HepG2 (cell line): ENCODE results near the gene CLPSL2. TPM values are rescaled to one million over a fixed set of nuclear protein-coding genes. Genes with fewer than 3 reads are reported as not detected.

Experiments used
- GABPB1 ChIP-seq: IDR thresholded peaks from 2 replicates; pipeline ENCODE4 v1.6.1; 2016; ENCODE audit warnings: mild to moderate bottlenecking, missing genetic modification reagents, moderate library complexity, missing compliant biosample characterization
- HOXA5 ChIP-seq: sonication (generic); formaldehyde crosslinking; IDR thresholded peaks from 2 replicates; pipeline ENCODE4 v1.4.0; 2020; ENCODE audit warnings: missing genetic modification reagents
- KDM2A ChIP-seq: sonication (generic); formaldehyde crosslinking; IDR thresholded peaks from 2 replicates; pipeline ENCODE4 v1.4.0; 2020; ENCODE audit warnings: low read depth, missing genetic modification reagents, borderline replicate concordance
- KLF6 ChIP-seq: IDR thresholded peaks from 2 replicates; pipeline ENCODE4 v1.8.0; 2016; ENCODE audit warnings: missing biosample characterization, missing genetic modification reagents
- PATZ1 ChIP-seq: sonication (generic); formaldehyde crosslinking; IDR thresholded peaks from 2 replicates; pipeline ENCODE4 v1.4.0; 2020; ENCODE audit warnings: missing genetic modification reagents
- RBFOX2 ChIP-seq: fragments of 200-400 bp; formaldehyde crosslinking; IDR thresholded peaks from 2 replicates; pipeline ENCODE4 v1.6.1; 2017; ENCODE audit warnings: low read depth, mild to moderate bottlenecking, low read length
- SSRP1 ChIP-seq: IDR thresholded peaks from 2 replicates; pipeline ENCODE4 v1.6.1; 2016; ENCODE audit warnings: control low read depth
- ZBTB33 ChIP-seq: sonication (generic); formaldehyde crosslinking; IDR thresholded peaks from 2 replicates; pipeline ENCODE4 v1.4.0; 2020; ENCODE audit warnings: missing genetic modification reagents
- ZNF160 ChIP-seq: sonication (generic); formaldehyde crosslinking; IDR thresholded peaks from 2 replicates; pipeline ENCODE4 v1.8.0; 2022; ENCODE audit warnings: mild to moderate bottlenecking, inconsistent platforms, missing genetic modification reagents
- ZNF614 ChIP-seq: IDR thresholded peaks from 2 replicates; pipeline ENCODE4 v1.6.1; 2018; ENCODE audit warnings: missing biosample characterization, missing genetic modification reagents, inconsistent platforms, borderline replicate concordance
- ZNF619 ChIP-seq: sonication (generic); formaldehyde crosslinking; IDR thresholded peaks from 2 replicates; pipeline ENCODE4 v1.4.0; 2020; ENCODE audit warnings: mild to moderate bottlenecking, missing genetic modification reagents
- ZNF639 ChIP-seq: conservative IDR thresholded peaks from 2 replicates; pipeline ENCODE4 v1.6.1; 2018; ENCODE audit warnings: missing genetic modification reagents
- polyA plus RNA-seq, 8 experiments: library from polyadenylated mRNA; depleted of rRNA in 3 of 8; stranded (reverse) in 7 of 8; unstranded in 1 of 8; fragments of >200 nt; fragmentation: Illumina TruSeq in 4 of 8; extraction: Trizol in 4 of 8; gene quantifications; 2 replicates each; pipeline versions ENCODE4 v1.2.1 to v1.2.3, GENCODE V29; 2011 to 2016; ENCODE audit warnings: low read depth in 4 of 8, missing spikeins in 1 of 8, mixed read lengths in 1 of 8; ENCODE audit not compliant: insufficient read depth in 1 of 8
- total RNA-seq, 5 experiments: library from RNA; depleted of rRNA; stranded (reverse); fragments of >200 nt; fragmentation: Illumina TruSeq; extraction: Trizol; gene quantifications; 2 replicates each; pipeline ENCODE4 v1.2.3, GENCODE V29; 2016; ENCODE audit warnings: low read depth in 1 of 5
- TF ChIP-seq, protein P1 (sequence below): sonication (generic); formaldehyde crosslinking; IDR thresholded peaks from 2 replicates; pipeline ENCODE4 v1.8.1; 2023; ENCODE audit warnings: mild to moderate bottlenecking, inconsistent platforms, moderate library complexity, missing genetic modification reagents, borderline replicate concordance
- TF ChIP-seq, protein P2 (sequence below): sonication (generic); formaldehyde crosslinking; IDR thresholded peaks from 2 replicates; pipeline ENCODE4 v1.5.0; 2020; ENCODE audit warnings: mild to moderate bottlenecking, missing genetic modification reagents, moderate library complexity

CLPSL2 gene
- total and polyA plus RNA-seq, 2 of the 13 experiments (the other 11 are each of a cell fraction or from before 2014, with no cell fraction given) = not detected

- TF ChIP-seq, protein P1, sequence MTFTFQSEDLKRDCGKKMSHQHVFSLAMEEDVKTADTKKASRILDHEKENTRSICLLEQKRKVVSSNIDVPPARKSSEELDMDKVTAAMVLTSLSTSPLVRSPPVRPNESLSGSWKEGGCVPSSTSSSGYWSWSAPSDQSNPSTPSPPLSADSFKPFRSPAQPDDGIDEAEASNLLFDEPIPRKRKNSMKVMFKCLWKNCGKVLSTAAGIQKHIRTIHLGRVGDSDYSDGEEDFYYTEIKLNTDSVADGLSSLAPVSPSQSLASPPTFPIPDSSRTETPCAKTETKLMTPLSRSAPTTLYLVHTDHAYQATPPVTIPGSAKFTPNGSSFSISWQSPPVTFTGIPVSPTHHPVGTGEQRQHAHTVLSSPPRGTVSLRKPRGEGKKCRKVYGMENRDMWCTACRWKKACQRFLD (CRISPR knock-in tag) = 0 out of 2 replicates have a peak, but pooled peaks have one; percentile 46
- TF ChIP-seq ZBTB33 (CRISPR knock-in tag) (peak; percentile 62), SSRP1 (CRISPR knock-in tag) (no peak), PATZ1 (peak; percentile 46; the same call in 1 of the 2 replicates), HOXA5 (0 out of 2 replicates have a peak, but pooled peaks have one; percentile 41), ZNF614 (no peak), ZNF160 (0 out of 2 replicates have a peak, but pooled peaks have one; percentile 41), KLF6 (CRISPR knock-in tag) (0 out of 2 replicates have a peak, but pooled peaks have one; percentile 23), ZNF639 (CRISPR knock-in tag) (0 out of 2 replicates have a peak, but pooled peaks have one; percentile 40), GABPB1 (CRISPR knock-in tag) (peak; percentile 55; the same call in 1 of the 2 replicates), RBFOX2 (no peak), ZNF619 (CRISPR knock-in tag) (peak; percentile 77; the same call in 1 of the 2 replicates), KDM2A (CRISPR knock-in tag) (peak; percentile 52; the same call in 1 of the 2 replicates)
- TF ChIP-seq, protein P2, sequence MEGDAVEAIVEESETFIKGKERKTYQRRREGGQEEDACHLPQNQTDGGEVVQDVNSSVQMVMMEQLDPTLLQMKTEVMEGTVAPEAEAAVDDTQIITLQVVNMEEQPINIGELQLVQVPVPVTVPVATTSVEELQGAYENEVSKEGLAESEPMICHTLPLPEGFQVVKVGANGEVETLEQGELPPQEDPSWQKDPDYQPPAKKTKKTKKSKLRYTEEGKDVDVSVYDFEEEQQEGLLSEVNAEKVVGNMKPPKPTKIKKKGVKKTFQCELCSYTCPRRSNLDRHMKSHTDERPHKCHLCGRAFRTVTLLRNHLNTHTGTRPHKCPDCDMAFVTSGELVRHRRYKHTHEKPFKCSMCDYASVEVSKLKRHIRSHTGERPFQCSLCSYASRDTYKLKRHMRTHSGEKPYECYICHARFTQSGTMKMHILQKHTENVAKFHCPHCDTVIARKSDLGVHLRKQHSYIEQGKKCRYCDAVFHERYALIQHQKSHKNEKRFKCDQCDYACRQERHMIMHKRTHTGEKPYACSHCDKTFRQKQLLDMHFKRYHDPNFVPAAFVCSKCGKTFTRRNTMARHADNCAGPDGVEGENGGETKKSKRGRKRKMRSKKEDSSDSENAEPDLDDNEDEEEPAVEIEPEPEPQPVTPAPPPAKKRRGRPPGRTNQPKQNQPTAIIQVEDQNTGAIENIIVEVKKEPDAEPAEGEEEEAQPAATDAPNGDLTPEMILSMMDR (CRISPR knock-in tag) = peak; percentile 95
Measured at GRCh38 chr6:35736253-35736894, 40.0 kb upstream of the CLPSL2 start (continued).
